KBM-7 (cell line): ENCODE measurements around the gene USP10.
A peak's percentile ranks its signal among the peaks of the same experiment; 100 is the strongest.

Experiments used
- DNase-seq: peaks from one replicate; pipeline ENCODE4 v3.0.0-alpha.2; 2015
- in situ Hi-C: fragments of 300-500 bp; cut with MboI; formaldehyde crosslinking; loops from 2 replicates; pipeline ENCODE4 v1.14.3; 2020; ENCODE audit warnings: low sequenced_read_pairs, low pct_unique_long_range_greater_than_20kb, mixed read lengths

USP10 gene

GRCh38 chr16:84780544-84781376, 81.0 kb downstream of the USP10 start:
- DNase-seq, result peak; percentile 9
- in situ Hi-C loops, result no loop called here

- in situ Hi-C loops, result no loop called here
- no peak for DNase-seq
Observed at GRCh38 chr16:84782846-84783245, 83.0 kb downstream of the USP10 start.

GRCh38 chr16:84785843-84786581, 86.2 kb downstream of the USP10 start:
- DNase-seq, result no peak
- in situ Hi-C loops, result no loop called here

GRCh38 chr16:84786605-84787262, 86.9 kb downstream of the USP10 start:
- in situ Hi-C loops, result no loop called here

GRCh38 chr16:84787263-84787622, 87.4 kb downstream of the USP10 start:
- DNase-seq, result no peak
- in situ Hi-C loops, result no loop called here

More at GRCh38 chr16:84786605-84787262, 86.9 kb downstream of the USP10 start:
- DNase-seq, result no peak

- DNase-seq, result no peak
- in situ Hi-C loops, result no loop called here
Observed at GRCh38 chr16:84788920-84789391, 89.2 kb downstream of the USP10 start.

GRCh38 chr16:84789431-84789830, 89.6 kb downstream of the USP10 start:
- in situ Hi-C loops, result no loop called here
- DNase-seq, result no peak

GRCh38 chr16:84790301-84790700, 90.5 kb downstream of the USP10 start:
- no peak for DNase-seq

GRCh38 chr16:84791088-84791487, 91.3 kb downstream of the USP10 start:
- no peak for DNase-seq
- in situ Hi-C loops, result no loop called here

More at GRCh38 chr16:84790301-84790700, 90.5 kb downstream of the USP10 start:
- in situ Hi-C loops, result no loop called here

GRCh38 chr16:84791501-84791900, 91.7 kb downstream of the USP10 start:
- in situ Hi-C loops, result no loop called here
- no peak for DNase-seq

- no peak for DNase-seq
- in situ Hi-C loops, result no loop called here
Observed at GRCh38 chr16:84794186-84794585, 94.4 kb downstream of the USP10 start.

- in situ Hi-C loops, result no loop called here
- DNase-seq, result no peak
Observed at GRCh38 chr16:84794626-84795025, 94.8 kb downstream of the USP10 start.

GRCh38 chr16:84795329-84796053, 95.7 kb downstream of the USP10 start:
- DNase-seq, result no peak
- in situ Hi-C loops, result no loop called here

- in situ Hi-C loops, result no loop called here
- peak; percentile 12 for DNase-seq
Observed at GRCh38 chr16:84800158-84800978, 100.6 kb downstream of the USP10 start.

- in situ Hi-C loops, result no loop called here
- no peak for DNase-seq
Observed at GRCh38 chr16:84803146-84803545, 103.3 kb downstream of the USP10 start.

- DNase-seq, result no peak
- in situ Hi-C loops, result no loop called here
Observed at GRCh38 chr16:84804326-84804725, 104.5 kb downstream of the USP10 start.

- peak; percentile 91 for DNase-seq
Observed at GRCh38 chr16:84806256-84806889, 106.6 kb downstream of the USP10 start.

GRCh38 chr16:84806890-84807258, 107.1 kb downstream of the USP10 start:
- in situ Hi-C loops, result no loop called here

More at GRCh38 chr16:84806256-84806889, 106.6 kb downstream of the USP10 start:
- in situ Hi-C loops, result no loop called here

More at GRCh38 chr16:84806890-84807258, 107.1 kb downstream of the USP10 start:
- no peak for DNase-seq
